Colonic mucosa (tissue), 4 donors: ENCODE data around the gene TMEM61. TPM values are rescaled to one million over a fixed set of nuclear protein-coding genes. Genes with fewer than 3 reads are reported as not detected.

ENCODE experiments used
- DNase-seq: peaks from one replicate; pipeline ENCODE4 v3.0.0-alpha.2; 2020
- H3K27ac ChIP-seq: fragments of 200-600 bp; one replicate; pipeline ENCODE4 v1.8.0; 2021
- H3K27me3 ChIP-seq: fragments of 200-600 bp; one replicate; pipeline ENCODE4 v1.8.0; 2021
- H3K36me3 ChIP-seq: fragments of 200-600 bp; one replicate; pipeline ENCODE4 v1.8.0; 2021
- H3K4me1 ChIP-seq: fragments of 200-600 bp; one replicate; pipeline ENCODE4 v1.8.0; 2021; ENCODE audit warnings: mild to moderate bottlenecking
- H3K4me3 ChIP-seq: fragments of 200-600 bp; one replicate; pipeline ENCODE4 v1.8.0; 2021
- H3K9ac ChIP-seq, 2 donors: one replicate each; pipeline ENCODE4 v1.7.0; 2013; ENCODE audit warnings: control low read depth in 2 of 2, low read depth in 2 of 2, low read length in 2 of 2
- H3K9me3 ChIP-seq: fragments of 200-600 bp; one replicate; pipeline ENCODE4 v1.8.0; 2021
- CTCF ChIP-seq: fragments of 200-600 bp; IDR thresholded peaks from one replicate; pipeline ENCODE4 v1.8.0; 2022; ENCODE audit warnings: antibody characterized with exemption, mild to moderate bottlenecking
- intact Hi-C: fragments of 100-400 bp; cut with DNase I; formaldehyde crosslinking; loops from one replicate; pipeline ENCODE4 v1.14.1; 2022
- total RNA-seq, 2 donors: library from RNA; stranded (reverse); fragmentation: NEBNext Ultra II Directional in 1 of 2; extraction: Animal tissue kit (Norgen Biotek cat#: 25700) in 1 of 2; gene quantifications; one replicate each; pipeline ENCODE4 v1.2.1, GENCODE V29; 2021
- donor health status: healthy.
- donor health status: DM: no; HTN: no; CAD: no.
- donor health status: DM: no; HTN: no; CAD: no.

The TMEM61 gene
- total RNA-seq, 2 donors from 2014 or later = 11.0 to 13.4 TPM

- TF ChIP-seq CTCF = no peak
- intact Hi-C loops = no loop called here
- no peak for DNase-seq
- Histone ChIP-seq H3K27ac (no peak overlapping the region), H3K4me3 (no peak overlapping the region), H3K27me3 (no peaks in the 10 kb centered on the region), H3K36me3 (no peaks in the 10 kb centered on the region), H3K9ac (no peak overlapping the region), H3K9me3 (no peaks in the 10 kb centered on the region), H3K4me1 (peaks cover 7% of the 10 kb centered on the region)
Measured at GRCh38 chr1:54987427-54987826, 7.0 kb downstream of the TMEM61 start.

DNA sequence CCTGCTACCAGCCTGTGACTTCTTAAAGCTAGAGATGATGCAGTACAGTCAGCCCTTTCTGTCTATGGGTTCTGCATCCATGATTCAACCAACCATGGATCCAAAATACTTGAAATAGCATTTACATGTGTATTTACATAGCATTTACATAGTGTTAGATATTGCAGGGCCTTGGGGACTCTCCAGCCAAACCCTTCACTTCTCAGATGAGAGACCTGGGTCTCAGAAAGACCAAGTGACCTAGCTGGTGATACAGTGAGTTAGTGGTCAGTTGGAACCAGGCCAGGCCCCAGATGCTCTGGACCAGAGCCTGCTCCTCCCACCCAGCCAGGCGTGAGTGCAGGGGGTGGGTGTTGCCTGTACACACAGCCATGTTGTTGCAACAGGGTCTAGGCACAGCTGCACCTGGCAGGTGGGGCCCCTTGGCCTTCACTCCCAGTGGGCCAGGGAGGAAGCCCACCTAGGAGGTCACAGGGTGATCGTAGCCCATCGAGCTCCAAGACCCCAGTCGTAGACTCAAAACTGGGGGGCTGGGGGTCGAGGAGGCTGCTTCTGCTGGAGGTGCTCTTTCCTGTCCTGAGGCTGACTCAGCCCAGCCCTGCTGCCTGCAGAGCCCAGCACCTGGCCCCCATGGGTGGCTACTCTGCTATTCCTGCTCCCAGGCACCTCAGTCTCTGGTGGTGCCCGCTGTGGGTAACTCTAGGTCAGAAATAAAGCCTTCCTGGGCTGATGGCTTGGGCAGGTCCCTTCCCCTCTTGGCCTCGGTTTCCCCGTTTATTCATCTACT is 7.7 kb downstream of the TMEM61 start:
- no peak overlapping the region for H3K9ac ChIP-seq
- peaks cover 7% of the 10 kb centered on the region for H3K4me1 ChIP-seq
- H3K27ac ChIP-seq = no peak overlapping the region
- no peaks in the 10 kb centered on the region for H3K9me3 ChIP-seq
- no peak for TF ChIP-seq CTCF
- DNase-seq = no peak
- no peaks in the 10 kb centered on the region for H3K27me3 ChIP-seq
- no peak overlapping the region for H3K4me3 ChIP-seq
- H3K36me3 ChIP-seq = no peaks in the 10 kb centered on the region
- intact Hi-C loops = no loop called here

DNA sequence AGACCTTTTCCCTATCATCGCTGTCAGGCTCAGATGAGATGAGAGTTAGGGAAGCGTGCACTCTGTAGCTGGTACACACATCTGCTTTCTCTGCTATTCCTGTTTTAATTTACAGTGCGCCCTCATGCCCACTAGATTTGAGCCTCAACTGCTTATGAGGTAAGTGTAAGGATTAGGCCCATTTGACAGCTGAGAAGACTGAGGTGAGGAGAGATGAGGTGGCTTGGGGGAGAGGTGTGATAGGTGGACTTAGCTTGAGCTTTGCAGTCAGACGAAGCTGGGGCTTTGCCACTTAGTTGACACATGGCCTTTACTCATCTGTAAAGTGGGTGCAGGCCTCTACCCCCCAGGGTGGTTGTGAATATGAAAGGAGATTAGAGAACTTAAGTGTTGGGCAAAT is 8.5 kb downstream of the TMEM61 start:
- TF ChIP-seq CTCF = no peak
- Histone ChIP-seq H3K27me3 (no peaks in the 10 kb centered on the region), H3K9me3 (no peaks in the 10 kb centered on the region), H3K36me3 (no peaks in the 10 kb centered on the region), H3K4me1 (peaks cover 7% of the 10 kb centered on the region), H3K27ac (peak overlapping the region; percentile 36), H3K9ac (peak overlapping the region in 1 of 2 donors; percentile 21), H3K4me3 (no peak overlapping the region)
- DNase-seq = no peak
- intact Hi-C loops = no loop called here

DNA sequence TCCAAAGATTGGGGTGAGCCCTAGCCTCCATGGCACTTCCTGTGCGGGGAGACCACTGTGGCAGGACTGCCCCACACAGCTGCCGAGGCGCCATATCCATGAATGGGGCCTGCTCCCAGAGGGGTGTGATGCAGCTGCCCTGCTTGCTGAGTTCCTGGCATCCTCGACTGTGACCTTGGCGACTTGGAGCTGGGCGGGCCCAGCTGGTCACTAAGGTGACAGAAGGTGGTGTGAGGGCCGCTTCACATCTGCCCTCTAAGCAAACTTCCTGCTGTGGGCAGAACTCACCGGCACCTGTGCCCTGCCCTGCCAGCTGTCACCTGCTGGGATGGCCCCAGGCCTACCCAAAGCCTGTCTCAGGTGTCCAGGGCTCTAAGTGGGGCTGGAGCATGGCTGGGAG is 9.0 kb downstream of the TMEM61 start:
- TF ChIP-seq CTCF = no peak
- Histone ChIP-seq H3K27me3 (no peaks in the 10 kb centered on the region), H3K36me3 (no peaks in the 10 kb centered on the region), H3K4me3 (no peak overlapping the region), H3K4me1 (peaks cover 7% of the 10 kb centered on the region), H3K9me3 (no peaks in the 10 kb centered on the region), H3K27ac (peak overlapping the region; percentile 46), H3K9ac (no peak overlapping the region)
- peak; percentile 74 for DNase-seq
- intact Hi-C loops = no loop called here

GRCh38 chr1:54989968-54990810 is 9.8 kb downstream of the TMEM61 start:
- intact Hi-C loops = no loop called here
- Histone ChIP-seq H3K9ac (no peak overlapping the region), H3K36me3 (no peaks in the 10 kb centered on the region), H3K27ac (peak overlapping the region; percentile 46), H3K4me3 (no peak overlapping the region), H3K27me3 (no peaks in the 10 kb centered on the region), H3K9me3 (no peaks in the 10 kb centered on the region), H3K4me1 (peaks cover 7% of the 10 kb centered on the region)
- no peak for DNase-seq
- no peak for TF ChIP-seq CTCF
